OCI-LY3 (cell line): ENCODE measurements around the gene GNG12.

Experiments
- H2AFZ ChIP-seq: fragments of 200-600, 300-600 bp; shearing (Covaris generic); 2 replicates; pipeline ENCODE4 v1.6.0; 2014; ENCODE audit warnings: antibody characterized with exemption, low read depth, low read length
- H3K27ac ChIP-seq: fragments of 200-600, 300-600 bp; sonication (generic); 2 replicates; pipeline ENCODE4 v1.5.1; 2014; ENCODE audit warnings: mild to moderate bottlenecking, low read length, moderate library complexity, mixed read lengths
- H3K27me3 ChIP-seq: fragments of 200-600, 300-600 bp; sonication (generic); 2 replicates; pipeline ENCODE4 v1.6.1; 2014; ENCODE audit warnings: low read depth, low read length, mixed read lengths
- H3K36me3 ChIP-seq: fragments of 200-600, 300-600 bp; sonication (generic); replicated peaks from 2 replicates; pipeline ENCODE3; 2014; ENCODE audit warnings: low read depth, low read length, mixed read lengths
- H3K4me1 ChIP-seq: fragments of 300-600, 200-600 bp; sonication (generic); 2 replicates; pipeline ENCODE4 v1.6.1; 2014; ENCODE audit warnings: low read length, mixed read lengths
- H3K4me2 ChIP-seq: fragments of 200-600, 300-600 bp; sonication (generic); 2 replicates; pipeline ENCODE4 v1.6.1; 2014; ENCODE audit warnings: low read length, mixed read lengths
- H3K4me3 ChIP-seq: fragments of 300-600, 200-600 bp; sonication (generic); 2 replicates; pipeline ENCODE4 v1.5.1; 2014; ENCODE audit warnings: antibody characterized with exemption, mild to moderate bottlenecking, low read length, moderate library complexity
- H3K79me2 ChIP-seq: fragments of 300-600, 200-600 bp; shearing (Covaris generic); 2 replicates; pipeline ENCODE4 v1.6.1; 2014; ENCODE audit warnings: mild to moderate bottlenecking, low read length, mixed read lengths
- H3K9ac ChIP-seq: fragments of 300-600, 200-600 bp; shearing (Covaris generic); 2 replicates; pipeline ENCODE4 v1.6.0; 2014; ENCODE audit warnings: mild to moderate bottlenecking, low read length, moderate library complexity
- H3K9me3 ChIP-seq: fragments of 200-600, 300-600 bp; shearing (Covaris generic); 2 replicates; pipeline ENCODE4 v1.6.1; 2014; ENCODE audit warnings: low read length, mixed read lengths; ENCODE audit not compliant: insufficient read depth
- H4K20me1 ChIP-seq: fragments of 200-600, 300-600 bp; sonication (generic); 2 replicates; pipeline ENCODE4 v1.6.1; 2016; ENCODE audit warnings: low read length, mixed read lengths; ENCODE audit not compliant: insufficient read depth
- EZH2phosphoT487 ChIP-seq: fragments of 200-600 bp; shearing (Covaris generic); IDR thresholded peaks from 2 replicates; pipeline ENCODE4 v1.6.1; 2018; ENCODE audit warnings: antibody characterized with exemption, mixed run types, low read depth
- TF ChIP-seq, protein P1 (sequence below): fragments of 200-600, 300-600 bp; sonication (generic); IDR thresholded peaks from 2 replicates; pipeline ENCODE4 v1.5.1; 2014; ENCODE audit warnings: antibody characterized with exemption, low read length, low read depth

GNG12 gene

DNA sequence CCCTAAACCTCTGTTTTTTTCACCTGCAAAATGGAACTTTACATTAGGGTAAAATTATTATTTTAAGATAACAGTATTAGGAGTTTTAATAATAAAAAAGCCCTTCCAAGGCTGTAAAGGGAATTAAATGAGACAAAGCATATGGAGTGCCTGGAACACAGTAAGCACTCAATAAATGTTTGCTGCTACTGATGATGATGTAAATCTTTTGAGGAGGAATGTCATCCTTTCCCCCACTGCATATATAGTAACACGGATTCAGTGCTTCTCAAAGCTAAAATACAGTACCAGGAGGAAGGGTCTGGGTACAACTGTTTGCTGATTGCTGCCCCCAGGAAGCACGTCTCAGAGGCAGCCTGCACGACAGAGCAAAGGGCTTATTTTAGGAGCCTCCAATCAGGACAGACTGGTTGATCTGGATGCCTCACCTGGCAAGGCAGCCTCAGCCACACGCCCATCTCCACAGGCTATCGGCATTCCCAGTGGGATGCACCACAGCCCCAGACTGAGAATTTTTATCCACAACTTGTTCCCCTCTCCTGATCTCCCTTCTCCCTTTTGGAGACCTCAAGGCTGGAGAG is 83.9 kb downstream of the GNG12 start:
- H3K4me1 ChIP-seq, result peaks cover 19% of the 10 kb centered on the region
- peak overlapping the region; percentile 20; the same call in 1 of the 2 replicates for H3K4me2 ChIP-seq
- H3K9ac ChIP-seq, result no peak overlapping the region
- no peak for TF ChIP-seq EZH2phosphoT487
- TF ChIP-seq, protein P1, sequence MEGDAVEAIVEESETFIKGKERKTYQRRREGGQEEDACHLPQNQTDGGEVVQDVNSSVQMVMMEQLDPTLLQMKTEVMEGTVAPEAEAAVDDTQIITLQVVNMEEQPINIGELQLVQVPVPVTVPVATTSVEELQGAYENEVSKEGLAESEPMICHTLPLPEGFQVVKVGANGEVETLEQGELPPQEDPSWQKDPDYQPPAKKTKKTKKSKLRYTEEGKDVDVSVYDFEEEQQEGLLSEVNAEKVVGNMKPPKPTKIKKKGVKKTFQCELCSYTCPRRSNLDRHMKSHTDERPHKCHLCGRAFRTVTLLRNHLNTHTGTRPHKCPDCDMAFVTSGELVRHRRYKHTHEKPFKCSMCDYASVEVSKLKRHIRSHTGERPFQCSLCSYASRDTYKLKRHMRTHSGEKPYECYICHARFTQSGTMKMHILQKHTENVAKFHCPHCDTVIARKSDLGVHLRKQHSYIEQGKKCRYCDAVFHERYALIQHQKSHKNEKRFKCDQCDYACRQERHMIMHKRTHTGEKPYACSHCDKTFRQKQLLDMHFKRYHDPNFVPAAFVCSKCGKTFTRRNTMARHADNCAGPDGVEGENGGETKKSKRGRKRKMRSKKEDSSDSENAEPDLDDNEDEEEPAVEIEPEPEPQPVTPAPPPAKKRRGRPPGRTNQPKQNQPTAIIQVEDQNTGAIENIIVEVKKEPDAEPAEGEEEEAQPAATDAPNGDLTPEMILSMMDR, result no peak
- no peak overlapping the region for H3K4me3 ChIP-seq
- H3K36me3 ChIP-seq, result no peaks in the 10 kb centered on the region
- no peak overlapping the region for H3K27ac ChIP-seq
- no peaks in the 10 kb centered on the region for H3K79me2 ChIP-seq
- no peaks in the 10 kb centered on the region for H4K20me1 ChIP-seq
- H2AFZ ChIP-seq, result 0 out of 2 replicates have a peak overlapping the region, but pooled peaks have one; percentile 11
- no peaks in the 10 kb centered on the region for H3K9me3 ChIP-seq
- peaks cover 7% of the 10 kb centered on the region; the same call in 1 of the 2 replicates for H3K27me3 ChIP-seq

GRCh38 chr1:67748630-67749029 is 84.6 kb downstream of the GNG12 start:
- Histone ChIP-seq H3K4me3 (peak overlapping the region; percentile 32; the same call in 1 of the 2 replicates), H3K9ac (no peak overlapping the region), H3K4me1 (peaks cover 19% of the 10 kb centered on the region), H3K27me3 (peaks cover 7% of the 10 kb centered on the region; the same call in 1 of the 2 replicates), H3K27ac (no peak overlapping the region), H3K36me3 (no peaks in the 10 kb centered on the region), H4K20me1 (no peaks in the 10 kb centered on the region), H2AFZ (no peak overlapping the region), H3K4me2 (peak overlapping the region; percentile 44), H3K9me3 (no peaks in the 10 kb centered on the region), H3K79me2 (no peaks in the 10 kb centered on the region)
- no peak for TF ChIP-seq EZH2phosphoT487
- TF ChIP-seq, protein P1, result no peak

GRCh38 chr1:67747671-67748546 is 85.4 kb downstream of the GNG12 start:
- H3K36me3 ChIP-seq, result no peaks in the 10 kb centered on the region
- TF ChIP-seq EZH2phosphoT487, result no peak
- TF ChIP-seq, protein P1, result no peak
- H3K4me1 ChIP-seq, result peaks cover 22% of the 10 kb centered on the region
- H4K20me1 ChIP-seq, result no peaks in the 10 kb centered on the region
- peak overlapping the region; percentile 44 for H3K4me2 ChIP-seq
- no peak overlapping the region for H3K27ac ChIP-seq
- H3K4me3 ChIP-seq, result peak overlapping the region; percentile 32; the same call in 1 of the 2 replicates
- H3K9me3 ChIP-seq, result no peaks in the 10 kb centered on the region
- H2AFZ ChIP-seq, result no peak overlapping the region
- no peaks in the 10 kb centered on the region for H3K79me2 ChIP-seq
- no peak overlapping the region for H3K9ac ChIP-seq
- H3K27me3 ChIP-seq, result peaks cover 7% of the 10 kb centered on the region; the same call in 1 of the 2 replicates
